PC-9 (cell line): Measurements from ENCODE around the gene CTNNAL1. TPM values are rescaled to one million over a fixed set of nuclear protein-coding genes. Genes with fewer than 3 reads are reported as not detected.

ENCODE experiments used
- BruUV-seq: library from RNA; stranded (reverse); fragments of 400-500 nt; replicated peaks from 2 replicates; lab custom pipeline; 2021; lab: Mats Ljungman, UMichigan
- CTCF ChIA-PET: fragments of 300-600 bp; sonication (Branson Sonifier 250); formaldehyde crosslinking; loops from one replicate; lab custom pipeline; 2022; ENCODE audit warnings: antibody characterized with exemption; lab: Charles Lee
- POLR2A ChIA-PET: fragments of 300-600 bp; sonication (Branson Sonifier 250); formaldehyde crosslinking; loops from one replicate; lab custom pipeline; 2022; ENCODE audit warnings: antibody characterized with exemption; ENCODE audit not compliant: unreplicated experiment; lab: Charles Lee
- DNase-seq, 2 experiments: peaks; one replicate each; pipeline versions ENCODE4 v3.0.0 to v3.0.0-alpha.2; 2015 to 2022; ENCODE audit warnings: mixed read lengths in 1 of 2
- H2AFZ ChIP-seq: fragments of 200-600 bp; sonication (generic); 2 replicates; pipeline ENCODE4 v1.8.1; 2017; ENCODE audit warnings: antibody characterized with exemption
- H3F3A ChIP-seq: fragments of 200-600 bp; sonication (generic); 2 replicates; pipeline ENCODE4 v1.8.1; 2017; ENCODE audit warnings: antibody characterized with exemption, mild to moderate bottlenecking, low read depth; ENCODE audit not compliant: insufficient read depth
- H3K27ac ChIP-seq: fragments of 200-600 bp; sonication (generic); 2 replicates; pipeline ENCODE4 v1.6.1; 2016; ENCODE audit warnings: mixed run types
- H3K27me3 ChIP-seq: fragments of 200-600 bp; sonication (generic); 2 replicates; pipeline ENCODE4 v1.6.1; 2016; ENCODE audit warnings: low read depth, mixed run types; ENCODE audit not compliant: insufficient read depth
- H3K36me3 ChIP-seq: fragments of 200-600 bp; sonication (generic); 2 replicates; pipeline ENCODE4 v1.6.1; 2016; ENCODE audit warnings: low read depth, mixed run types
- H3K4me1 ChIP-seq: fragments of 200-600 bp; sonication (generic); replicated peaks from 2 replicates; pipeline ENCODE4 v1.6.1; 2016; ENCODE audit warnings: mixed run types; ENCODE audit not compliant: insufficient read depth
- H3K4me2 ChIP-seq: fragments of 200-600 bp; sonication (generic); 2 replicates; pipeline ENCODE4 v1.6.1; 2017; ENCODE audit warnings: mixed run types
- H3K4me3 ChIP-seq: fragments of 200-600 bp; sonication (generic); 2 replicates; pipeline ENCODE4 v1.6.1; 2016; ENCODE audit warnings: mixed run types
- H3K79me2 ChIP-seq: fragments of 200-600 bp; sonication (generic); 2 replicates; pipeline ENCODE4 v1.6.1; 2017; ENCODE audit warnings: low read depth, mixed run types
- H3K9me2 ChIP-seq: fragments of 200-600 bp; sonication (generic); 2 replicates; pipeline ENCODE4 v1.8.1; 2017; ENCODE audit warnings: mild to moderate bottlenecking; ENCODE audit not compliant: insufficient read depth
- H3K9me3 ChIP-seq: fragments of 200-600 bp; sonication (generic); 2 replicates; pipeline ENCODE4 v1.8.1; 2016; ENCODE audit warnings: low read depth; ENCODE audit not compliant: insufficient read depth
- H4K20me1 ChIP-seq: fragments of 200-600 bp; sonication (generic); 2 replicates; pipeline ENCODE4 v1.8.1; 2017; ENCODE audit not compliant: insufficient read depth
- EZH2 ChIP-seq: fragments of 200-600 bp; sonication (generic); IDR thresholded peaks from 2 replicates; pipeline ENCODE4 v1.8.0; 2017; ENCODE audit warnings: antibody characterized with exemption, low read depth
- intact Hi-C: fragments of 100-400 bp; cut with micrococcal nuclease; formaldehyde crosslinking; loops from one replicate; pipeline ENCODE4 v1.10.0; 2022; ENCODE audit not compliant: unreplicated experiment
- total RNA-seq: library from RNA; stranded (reverse); gene quantifications from 2 replicates; pipeline ENCODE4 v1.2.3, GENCODE V29; 2021
- TF ChIP-seq, protein P1 (sequence below): fragments of 200-600 bp; sonication (generic); conservative IDR thresholded peaks from 2 replicates; pipeline ENCODE4 v1.6.1; 2017; ENCODE audit warnings: mixed run types, antibody characterized with exemption, mild to moderate bottlenecking, moderate library complexity

The CTNNAL1 gene
- total RNA-seq, 1 experiment from 2014 or later = 71.3 TPM

DNA sequence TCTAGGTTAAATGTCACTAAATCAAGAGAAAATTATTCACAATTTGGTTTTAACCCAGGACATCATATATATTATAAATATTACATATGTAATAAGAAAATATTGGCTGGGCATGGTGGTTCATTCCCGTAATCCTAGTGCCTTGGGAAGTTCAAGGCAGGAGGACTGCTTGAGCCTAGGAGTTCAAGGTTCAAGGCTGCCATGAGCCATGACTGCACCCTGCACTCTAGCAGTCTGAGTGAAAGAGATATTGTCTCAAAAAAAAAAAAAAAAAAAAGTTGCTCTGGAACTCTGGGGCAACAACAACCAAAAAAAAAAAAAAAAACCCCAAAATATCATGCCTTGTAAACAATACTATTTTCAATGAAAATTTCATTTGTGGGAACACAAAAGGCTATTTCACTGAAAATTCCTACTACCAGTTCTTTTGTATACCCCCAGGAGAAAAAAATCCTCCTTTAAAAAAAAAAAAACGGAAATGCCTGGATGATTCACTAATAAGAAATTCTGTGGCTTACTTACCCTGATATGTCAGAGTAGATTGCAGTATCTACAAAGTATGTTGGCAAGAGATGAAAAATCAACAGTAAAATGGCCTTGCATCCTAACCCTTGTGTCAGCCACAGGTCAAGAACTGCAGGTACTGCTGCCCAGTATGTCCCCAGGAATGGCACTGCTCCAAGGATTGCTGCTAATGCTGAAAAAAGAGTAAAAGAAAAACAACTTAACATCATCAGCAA is 22.6 kb upstream of the CTNNAL1 start:
- peaks cover 69% of the 10 kb centered on the region for H3K4me1 ChIP-seq
- no peaks in the 10 kb centered on the region for H3K9me3 ChIP-seq
- intact Hi-C loops = loop anchor here (1.0 to 10.0 kb wide), 4 partner anchors 24 to 289 kb away; partner anchors contain the start of genes ABITRAM, ELP1 and EPB41L4B
- TF ChIP-seq, protein P1, sequence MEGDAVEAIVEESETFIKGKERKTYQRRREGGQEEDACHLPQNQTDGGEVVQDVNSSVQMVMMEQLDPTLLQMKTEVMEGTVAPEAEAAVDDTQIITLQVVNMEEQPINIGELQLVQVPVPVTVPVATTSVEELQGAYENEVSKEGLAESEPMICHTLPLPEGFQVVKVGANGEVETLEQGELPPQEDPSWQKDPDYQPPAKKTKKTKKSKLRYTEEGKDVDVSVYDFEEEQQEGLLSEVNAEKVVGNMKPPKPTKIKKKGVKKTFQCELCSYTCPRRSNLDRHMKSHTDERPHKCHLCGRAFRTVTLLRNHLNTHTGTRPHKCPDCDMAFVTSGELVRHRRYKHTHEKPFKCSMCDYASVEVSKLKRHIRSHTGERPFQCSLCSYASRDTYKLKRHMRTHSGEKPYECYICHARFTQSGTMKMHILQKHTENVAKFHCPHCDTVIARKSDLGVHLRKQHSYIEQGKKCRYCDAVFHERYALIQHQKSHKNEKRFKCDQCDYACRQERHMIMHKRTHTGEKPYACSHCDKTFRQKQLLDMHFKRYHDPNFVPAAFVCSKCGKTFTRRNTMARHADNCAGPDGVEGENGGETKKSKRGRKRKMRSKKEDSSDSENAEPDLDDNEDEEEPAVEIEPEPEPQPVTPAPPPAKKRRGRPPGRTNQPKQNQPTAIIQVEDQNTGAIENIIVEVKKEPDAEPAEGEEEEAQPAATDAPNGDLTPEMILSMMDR = no peak
- TF ChIP-seq EZH2 = no peak
- no peak overlapping the region for H2AFZ ChIP-seq
- peak overlapping the region; percentile 52 for H3K4me2 ChIP-seq
- H4K20me1 ChIP-seq = no peaks in the 10 kb centered on the region
- ChIA-PET POLR2A (interaction anchor here (0.6 kb wide), 3 partner anchors 24 to 281 kb away, joined by 3 to 5 read pairs (median 4); no protein-coding TSS in a partner anchor), CTCF (interaction anchor here (0.6 kb wide), 1 partner anchor 13 kb away, joined by 4 read pairs; no protein-coding TSS in a partner anchor)
- peak overlapping the region; percentile 67 for H3K27ac ChIP-seq
- peaks cover 77% of the 10 kb centered on the region for H3F3A ChIP-seq
- H3K4me3 ChIP-seq = no peak overlapping the region
- no TSS peak for BruUV-seq
- H3K27me3 ChIP-seq = no peaks in the 10 kb centered on the region
- peak; percentile 83 to 99 for DNase-seq
- H3K36me3 ChIP-seq = peaks cover 69% of the 10 kb centered on the region
- H3K79me2 ChIP-seq = peaks cover 40% of the 10 kb centered on the region
- no peaks in the 10 kb centered on the region for H3K9me2 ChIP-seq

DNA sequence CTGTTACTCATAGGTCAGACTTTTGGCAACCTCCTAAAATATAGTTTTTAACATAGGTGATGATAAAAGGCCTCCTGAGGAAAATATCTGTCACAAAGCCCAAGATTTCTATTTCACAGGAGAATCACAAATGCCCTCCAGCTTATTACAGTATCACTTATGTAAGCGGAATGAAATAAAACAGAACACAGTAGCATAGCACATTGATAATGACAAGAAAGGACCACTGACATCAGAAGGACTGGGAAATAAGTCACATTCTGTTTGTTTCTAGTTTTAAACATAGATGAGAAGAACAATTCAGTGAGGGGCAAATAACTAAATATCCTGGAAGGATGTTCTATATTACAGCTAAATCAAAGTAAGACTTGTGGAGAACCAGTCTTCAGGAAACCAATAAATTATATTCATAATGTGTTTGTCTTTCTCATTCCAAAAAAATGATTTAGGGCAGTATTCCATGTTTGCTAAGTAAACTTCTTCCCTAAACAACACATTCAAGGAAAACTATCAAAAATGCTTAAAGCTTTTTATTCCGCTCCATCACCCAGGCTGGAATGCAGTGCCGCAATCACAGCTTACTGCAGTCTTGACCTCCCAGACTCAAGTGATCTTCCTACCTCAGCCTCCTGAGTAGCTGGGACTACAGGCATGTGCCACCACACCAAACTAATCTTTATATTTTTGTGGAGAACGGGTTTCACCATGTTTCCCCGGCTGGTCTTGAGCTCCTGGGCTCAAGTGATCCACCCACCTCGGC is 20.8 kb upstream of the CTNNAL1 start:
- H4K20me1 ChIP-seq = no peaks in the 10 kb centered on the region
- H3K4me3 ChIP-seq = no peak overlapping the region
- peak overlapping the region; percentile 20; the same call in 1 of the 2 replicates for H3K4me2 ChIP-seq
- TF ChIP-seq, protein P1 = no peak
- no peak for TF ChIP-seq EZH2
- CTCF ChIA-PET = no interaction called here
- H3K9me2 ChIP-seq = no peaks in the 10 kb centered on the region
- POLR2A ChIA-PET = interaction anchor here (0.5 kb wide), 1 partner anchor 14 kb away, joined by 7 read pairs; no protein-coding TSS in a partner anchor
- H3K36me3 ChIP-seq = peaks cover 62% of the 10 kb centered on the region
- H3K9me3 ChIP-seq = no peaks in the 10 kb centered on the region
- peaks cover 45% of the 10 kb centered on the region for H3K79me2 ChIP-seq
- DNase-seq = peak in 1 of 2 experiments; percentile 74
- no peaks in the 10 kb centered on the region for H3K27me3 ChIP-seq
- peaks cover 63% of the 10 kb centered on the region for H3F3A ChIP-seq
- intact Hi-C loops = loop anchor here (10.0 kb wide), 1 partner anchor 291 kb away; the partner anchor contains the start of gene EPB41L4B
- peak overlapping the region; percentile 43 for H3K27ac ChIP-seq
- no peak overlapping the region for H2AFZ ChIP-seq
- peaks cover 60% of the 10 kb centered on the region for H3K4me1 ChIP-seq
- BruUV-seq = no TSS peak

DNA sequence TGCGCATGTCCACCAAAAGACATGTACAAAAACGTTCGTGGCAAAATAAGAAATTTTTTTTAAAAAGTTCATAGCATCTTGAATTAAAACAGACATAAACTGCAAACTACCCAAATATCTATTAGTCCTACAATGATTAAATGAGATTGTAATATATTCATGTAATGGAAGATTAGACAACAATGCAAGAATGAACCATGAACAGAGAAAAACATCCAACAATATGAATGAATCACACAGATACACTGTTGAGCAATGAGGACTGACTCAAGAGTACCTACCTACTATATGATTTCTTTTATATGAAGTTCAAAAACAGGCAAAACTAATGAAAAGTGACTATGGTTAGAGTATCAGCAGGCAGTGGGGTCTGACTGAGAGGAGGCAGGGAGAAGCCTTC is 17.9 kb upstream of the CTNNAL1 start:
- no peak for DNase-seq
- no TSS peak for BruUV-seq
- intact Hi-C loops = loop anchor here (10.0 kb wide), 1 partner anchor 294 kb away; the partner anchor contains the start of gene EPB41L4B
- Histone ChIP-seq H3K4me1 (peaks cover 34% of the 10 kb centered on the region), H4K20me1 (no peaks in the 10 kb centered on the region), H3F3A (peaks cover 40% of the 10 kb centered on the region), H2AFZ (no peak overlapping the region), H3K9me3 (no peaks in the 10 kb centered on the region), H3K79me2 (peaks cover 44% of the 10 kb centered on the region), H3K4me2 (no peak overlapping the region), H3K9me2 (no peaks in the 10 kb centered on the region), H3K27me3 (no peaks in the 10 kb centered on the region), H3K4me3 (no peak overlapping the region), H3K36me3 (peaks cover 54% of the 10 kb centered on the region), H3K27ac (no peak overlapping the region)
- CTCF ChIA-PET = no interaction called here
- POLR2A ChIA-PET = no interaction called here
- TF ChIP-seq, protein P1 = no peak
